GM19463 (cell line): Measurements from ENCODE around the gene COQ10A.
A peak's percentile ranks its signal among the peaks of the same experiment; 100 is the strongest.

Experiments used
- ATAC-seq: cut with Tn5 transposase; IDR thresholded peaks from one replicate; pipeline ENCODE4 v1.9.1; 2021; ENCODE audit warnings: mild to moderate bottlenecking, moderate library complexity; ENCODE audit not compliant: unreplicated experiment

The COQ10A gene

DNA sequence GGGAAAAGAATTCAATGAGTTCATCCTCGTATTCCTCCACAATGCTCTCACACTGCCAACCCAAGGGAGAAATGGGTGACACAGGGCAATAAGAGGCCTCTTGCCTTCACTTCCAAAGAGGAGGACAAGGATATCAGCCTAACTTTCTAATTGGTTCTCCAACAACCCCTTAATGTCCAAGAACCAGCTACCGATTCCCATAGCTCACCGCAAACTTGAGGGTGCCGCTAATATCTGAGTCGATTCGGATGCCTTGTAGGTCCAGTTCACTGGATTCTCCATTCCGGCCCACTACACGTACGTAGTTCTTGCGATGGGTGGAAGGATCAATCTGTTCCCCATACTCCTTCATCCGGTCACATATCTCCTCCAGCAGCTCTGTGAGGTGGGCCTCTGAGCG lies 44.3 kb downstream of the COQ10A start:
- no peak for ATAC-seq

- ATAC-seq: no peak
These were observed 48.5 kb downstream of the COQ10A start for GRCh38 chr12:56315249-56315621.

GRCh38 chr12:56315622-56316473 lies 49.1 kb downstream of the COQ10A start, which contains the start of gene CNPY2:
Gene CNPY2 (minus strand): TSS chr12:56315988. CDS start chr12:56315217, 771 bp downstream.
- peak; percentile 91 for ATAC-seq

DNA sequence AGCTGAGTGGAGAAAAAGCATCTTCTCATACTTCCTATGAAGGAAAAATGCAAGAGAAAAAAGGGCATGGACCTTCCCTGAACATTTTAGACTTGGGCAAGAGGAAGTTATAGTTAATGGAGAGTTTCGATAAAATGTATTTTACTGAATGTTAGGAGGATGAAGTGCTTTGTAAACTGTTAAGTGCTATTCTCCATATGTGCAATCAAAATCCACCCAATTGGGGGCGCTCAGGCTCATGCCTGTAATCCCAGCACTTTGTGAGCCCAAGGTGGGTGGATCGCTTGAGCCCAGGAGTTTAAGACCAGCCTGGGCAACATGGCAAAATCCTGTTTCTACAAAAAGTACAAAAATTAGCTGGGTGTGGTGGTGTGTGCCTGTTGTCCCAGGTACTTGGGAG lies 50.9 kb downstream of the COQ10A start:
- no peak for ATAC-seq
